ENCODE results near the gene RHO.

Gene RHO

DNA sequence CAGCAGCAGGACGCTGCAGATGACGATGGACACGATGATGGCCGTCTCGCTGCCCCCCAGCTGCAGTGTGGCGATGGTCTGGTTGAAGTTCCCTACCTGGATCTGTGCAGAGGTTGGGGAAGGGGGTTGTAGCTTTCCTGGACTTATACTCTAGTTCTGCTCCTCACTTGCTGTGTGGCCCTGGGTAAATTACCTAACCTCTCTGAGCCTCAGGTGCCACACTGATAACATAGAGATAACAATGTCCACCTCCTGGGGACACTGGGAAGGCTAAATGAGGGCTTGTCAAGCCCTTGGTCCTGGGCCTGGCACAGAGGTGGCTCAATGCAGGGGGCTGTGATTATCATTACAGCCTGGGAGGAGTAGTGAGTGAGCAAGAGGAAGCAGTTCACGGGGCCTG, 41.4 kb downstream of the RHO start:
- DNase-seq (ENCODE audit: low read depth): no peak
- H3K4me3 ChIP-seq (ENCODE audit: low read depth, low read length): no peak overlapping the region

- H3K4me3 ChIP-seq (ENCODE audit: low read depth, low read length): no peak overlapping the region
- no peak for DNase-seq (ENCODE audit: low read depth)
These were observed 43.4 kb downstream of the RHO start for GRCh38 chr3:129571605-129572547.

DNA sequence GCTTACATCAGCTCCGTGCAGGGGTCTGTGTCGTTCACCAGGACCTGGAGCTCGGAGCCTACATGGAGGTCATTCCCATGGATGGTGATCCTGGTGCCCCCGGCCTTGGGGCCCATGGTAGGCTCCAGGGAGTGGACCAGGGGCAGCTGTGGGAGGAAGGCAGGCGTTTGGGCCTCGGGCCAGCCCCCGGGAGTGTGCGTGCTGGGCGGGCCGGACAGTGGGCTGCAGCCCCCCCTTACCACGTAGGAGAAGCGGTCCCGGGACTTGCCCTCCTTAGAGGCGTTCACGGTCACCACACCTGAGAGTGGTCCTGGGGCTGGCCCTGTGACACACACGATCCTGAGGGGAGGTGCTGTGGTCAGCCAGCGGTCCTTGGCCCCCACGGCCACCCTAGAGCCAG, 44.2 kb downstream of the RHO start:
- no peak for DNase-seq (ENCODE audit: low read depth)
- H3K4me3 ChIP-seq (ENCODE audit: low read depth, low read length): no peak overlapping the region

DNA sequence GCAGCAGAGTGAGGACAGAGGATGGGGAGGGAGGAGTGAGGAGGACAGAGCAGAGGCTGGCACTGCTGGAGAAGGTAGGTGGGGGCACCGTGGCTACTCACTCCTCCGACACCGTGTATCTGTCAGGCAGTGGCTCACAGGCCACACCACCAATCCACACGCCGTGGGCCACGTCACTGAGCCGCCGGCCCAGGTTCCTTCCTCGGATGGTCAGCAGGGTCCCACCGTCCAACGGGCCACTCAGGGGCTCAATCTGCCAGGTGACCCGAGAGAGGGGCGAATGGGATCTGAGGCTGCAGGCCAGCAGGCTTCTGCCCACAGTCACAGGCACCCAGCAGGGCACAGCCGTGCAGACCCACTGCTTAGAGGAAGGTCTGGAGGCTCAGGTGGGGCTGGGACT, 45.1 kb downstream of the RHO start:
- no peak overlapping the region for H3K4me3 ChIP-seq (ENCODE audit: low read depth, low read length)

GRCh38 chr3:129574206-129574605, 45.8 kb downstream of the RHO start:
- no peak overlapping the region for H3K4me3 ChIP-seq (ENCODE audit: low read depth, low read length)
- no peak for DNase-seq (ENCODE audit: low read depth)

More for the DNA sequence above, 45.1 kb downstream of the RHO start:
- no peak for DNase-seq (ENCODE audit: low read depth)

DNA sequence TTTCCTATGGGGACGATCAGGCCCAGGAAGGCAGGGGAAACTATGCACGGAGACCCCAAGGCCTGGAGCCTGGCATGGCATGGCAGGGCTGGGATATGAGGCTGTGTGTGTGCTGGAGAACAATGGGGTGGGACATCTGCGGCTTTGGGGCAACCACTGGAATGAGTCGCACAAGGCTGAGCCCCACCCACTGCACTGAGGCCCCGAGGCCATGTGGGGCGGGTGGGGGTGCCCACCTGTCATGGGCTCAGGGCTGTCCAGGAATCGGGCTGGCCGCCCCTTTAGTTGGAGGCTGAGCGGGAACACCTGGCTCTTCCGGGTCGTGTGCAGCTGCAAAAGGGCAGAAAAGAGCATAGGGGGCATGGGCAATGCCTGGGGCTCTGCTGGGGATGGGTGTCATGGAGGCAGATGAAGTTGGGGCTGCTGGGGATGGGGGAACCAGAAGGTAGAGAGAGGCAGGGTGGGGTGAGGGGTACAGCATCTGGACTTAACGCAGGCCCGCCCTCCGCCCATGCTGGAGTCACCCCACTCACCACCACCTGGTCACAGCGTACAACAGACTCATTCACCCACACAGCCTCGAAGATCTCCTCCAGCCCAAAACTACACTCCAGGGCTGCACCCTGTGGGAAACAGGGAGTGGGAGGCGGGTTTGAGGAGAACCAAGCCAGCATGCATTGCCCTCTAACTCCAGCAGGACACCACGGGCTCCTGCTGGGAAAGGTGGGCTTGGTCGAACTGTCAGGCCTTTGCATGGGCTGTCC, 47.0 kb downstream of the RHO start:
- DNase-seq (ENCODE audit: low read depth): no peak

GRCh38 chr3:129575997-129576384, 47.6 kb downstream of the RHO start:
- no peak for DNase-seq (ENCODE audit: low read depth)
- H3K4me3 ChIP-seq (ENCODE audit: low read depth, low read length): no peak overlapping the region

More for the DNA sequence above, 47.0 kb downstream of the RHO start:
- no peak overlapping the region for H3K4me3 ChIP-seq (ENCODE audit: low read depth, low read length)

- H3K4me3 ChIP-seq (ENCODE audit: low read depth, low read length): no peak overlapping the region
- no peak for DNase-seq (ENCODE audit: low read depth)
These were observed 48.3 kb downstream of the RHO start for GRCh38 chr3:129576514-129577352.

GRCh38 chr3:129577366-129577765, 48.9 kb downstream of the RHO start:
- no peak overlapping the region for H3K4me3 ChIP-seq (ENCODE audit: low read depth, low read length)
- no peak for DNase-seq (ENCODE audit: low read depth)

GRCh38 chr3:129577925-129578786, 49.7 kb downstream of the RHO start:
- no peak overlapping the region for H3K4me3 ChIP-seq (ENCODE audit: low read depth, low read length)
- no peak for DNase-seq (ENCODE audit: low read depth)

DNA sequence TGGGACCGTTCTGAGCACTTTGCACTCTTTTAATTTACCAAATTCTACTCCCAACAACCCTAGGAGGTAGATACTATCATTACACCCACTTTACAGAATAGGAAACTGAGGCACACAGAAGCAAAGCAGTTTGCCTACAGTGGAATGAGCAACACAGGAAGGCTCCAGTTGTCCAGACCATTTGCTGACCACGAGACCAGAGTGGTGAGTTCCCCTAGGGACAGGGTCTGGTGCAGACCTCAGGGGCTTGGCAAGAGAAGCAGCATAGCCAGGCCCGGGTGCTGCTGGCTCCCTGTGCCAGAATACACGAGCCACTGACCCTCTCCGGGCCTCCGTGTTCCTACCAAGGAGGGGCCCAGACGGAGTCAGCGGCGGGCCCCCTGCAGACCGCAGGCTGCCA, 51.6 kb downstream of the RHO start:
- DNase-seq (ENCODE audit: low read depth): no peak
- no peak overlapping the region for H3K4me3 ChIP-seq (ENCODE audit: low read depth, low read length)

DNA sequence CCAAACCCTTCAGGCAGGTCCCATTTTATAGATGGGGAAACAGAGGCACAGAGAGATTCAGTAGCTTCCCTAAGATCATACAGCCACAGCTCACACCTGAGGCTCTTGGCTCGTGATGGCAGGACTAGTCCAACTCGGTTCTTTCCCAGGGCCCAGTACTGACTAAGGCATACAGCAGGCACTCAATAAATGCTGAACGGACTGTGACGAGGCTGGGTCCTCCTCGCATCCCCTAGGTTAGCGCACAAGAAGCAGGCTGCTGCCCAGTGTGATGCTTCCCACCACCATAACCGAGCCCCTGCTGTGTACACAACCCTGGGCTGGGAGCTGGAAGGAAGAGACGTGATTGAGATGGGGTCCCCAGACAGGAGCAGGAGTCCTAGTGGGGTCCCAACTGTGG, 53.2 kb downstream of the RHO start:
- no peak overlapping the region for H3K4me3 ChIP-seq (ENCODE audit: low read depth, low read length)
- no peak for DNase-seq (ENCODE audit: low read depth)

GRCh38 chr3:129582799-129583198, 54.4 kb downstream of the RHO start:
- H3K4me3 ChIP-seq (ENCODE audit: low read depth, low read length): no peak overlapping the region

DNA sequence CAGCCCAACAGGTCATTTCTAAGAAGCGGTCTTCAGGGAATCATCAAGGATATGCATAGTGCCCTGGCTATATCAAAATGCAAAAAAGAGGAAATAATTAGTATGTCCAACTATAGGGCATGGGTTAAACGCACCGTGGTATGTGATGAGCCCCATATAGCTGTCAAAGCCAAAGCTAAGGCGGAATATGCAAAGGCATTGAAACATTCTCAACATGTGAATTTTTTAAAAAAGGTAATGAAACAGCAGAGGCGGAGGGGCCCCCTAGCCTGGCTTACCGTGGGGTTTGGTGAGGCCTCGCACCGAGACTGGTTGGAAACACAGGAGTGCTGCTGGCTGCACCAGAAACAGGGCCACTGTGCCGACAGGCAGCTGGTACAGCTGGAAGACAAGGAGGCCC, 54.9 kb downstream of the RHO start:
- no peak overlapping the region for H3K4me3 ChIP-seq (ENCODE audit: low read depth, low read length)
- no peak for DNase-seq (ENCODE audit: low read depth)

More at GRCh38 chr3:129582799-129583198, 54.4 kb downstream of the RHO start:
- DNase-seq (ENCODE audit: low read depth): no peak

DNA sequence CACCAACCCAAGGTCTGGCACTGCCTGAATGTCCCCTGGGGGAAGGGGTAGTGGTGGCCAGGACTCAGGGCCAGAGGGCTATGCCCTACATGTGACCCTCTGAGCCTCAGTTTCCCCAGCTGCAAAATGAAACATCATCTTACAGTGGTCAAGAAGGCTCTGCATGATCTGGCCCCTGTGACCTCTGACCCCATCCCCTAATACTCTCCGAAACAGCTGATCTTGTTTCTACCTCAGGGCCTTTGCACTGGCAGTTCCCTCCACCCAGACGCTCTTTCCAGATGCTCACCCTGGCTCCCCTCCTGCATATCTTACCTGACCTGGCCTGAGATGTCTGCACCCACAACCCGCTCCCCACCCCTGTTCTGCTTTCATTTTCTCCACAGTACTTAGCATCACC, 56.2 kb downstream of the RHO start:
- H3K4me3 ChIP-seq (ENCODE audit: low read depth, low read length): no peak overlapping the region

More for the DNA sequence above, 56.2 kb downstream of the RHO start:
- DNase-seq (ENCODE audit: low read depth): no peak

Measured in skeletal muscle cell (primary cell).